Loucy (cell line): ENCODE results near the gene SYN1.

Experiments used
- H2AFZ ChIP-seq: fragments of 200-600 bp; sonication (generic); 2 replicates; pipeline ENCODE4 v1.6.0; 2016; ENCODE audit warnings: antibody characterized with exemption, mild to moderate bottlenecking, low read length, moderate library complexity
- H3F3A ChIP-seq: fragments of 200-600 bp; 2 replicates; pipeline ENCODE4 v1.6.0; 2016; ENCODE audit warnings: antibody characterized with exemption, low read depth, mild to moderate bottlenecking
- H3K27me3 ChIP-seq: fragments of 200-600 bp; sonication (generic); 2 replicates; pipeline ENCODE4 v1.6.1; 2014; ENCODE audit warnings: low read length, mild to moderate bottlenecking; ENCODE audit not compliant: insufficient read depth, poor library complexity, severe bottlenecking
- H3K36me3 ChIP-seq: fragments of 200-600 bp; sonication (generic); 2 replicates; pipeline ENCODE4 v1.6.1; 2016; ENCODE audit warnings: low read length; ENCODE audit not compliant: insufficient read depth
- H3K4me1 ChIP-seq: fragments of 200-600 bp; sonication (generic); 2 replicates; pipeline ENCODE4 v1.5.1; 2014; ENCODE audit warnings: low read length, mild to moderate bottlenecking; ENCODE audit not compliant: insufficient read depth, poor library complexity, severe bottlenecking
- H3K4me2 ChIP-seq: fragments of 200-600 bp; sonication (generic); 2 replicates; pipeline ENCODE4 v1.6.0; 2014; ENCODE audit warnings: antibody characterized with exemption, low read length, low read depth, mild to moderate bottlenecking; ENCODE audit not compliant: poor library complexity, severe bottlenecking
- H3K4me3 ChIP-seq: fragments of 200-600 bp; sonication (generic); 2 replicates; pipeline ENCODE4 v1.5.1; 2014; ENCODE audit warnings: low read length, mild to moderate bottlenecking, mixed read lengths; ENCODE audit not compliant: poor library complexity, severe bottlenecking
- H3K79me2 ChIP-seq: fragments of 200-600 bp; sonication (generic); 2 replicates; pipeline ENCODE4 v1.6.1; 2014; ENCODE audit warnings: low read length; ENCODE audit not compliant: insufficient read depth
- H3K9ac ChIP-seq: fragments of 200-600 bp; sonication (generic); 2 replicates; pipeline ENCODE4 v1.6.0; 2014; ENCODE audit warnings: mild to moderate bottlenecking, low read depth, low read length, moderate library complexity; ENCODE audit not compliant: poor library complexity, severe bottlenecking
- H3K9me2 ChIP-seq: fragments of 200-600 bp; sonication (generic); replicated peaks from 2 replicates; pipeline ENCODE4 v1.6.1; 2016; ENCODE audit warnings: low read depth, low read length, mixed read lengths
- H3K9me3 ChIP-seq: fragments of 200-600 bp; sonication (generic); 2 replicates; pipeline ENCODE4 v1.6.1; 2014; ENCODE audit warnings: mild to moderate bottlenecking, antibody characterized with exemption, low read length, low read depth; ENCODE audit not compliant: insufficient read depth
- H4K20me1 ChIP-seq: fragments of 200-600 bp; sonication (generic); 2 replicates; pipeline ENCODE4 v1.6.0; 2014; ENCODE audit warnings: antibody characterized with exemption, low read length, mild to moderate bottlenecking; ENCODE audit not compliant: insufficient read depth, poor library complexity, severe bottlenecking
- EZH2phosphoT487 ChIP-seq: fragments of 200-600 bp; IDR thresholded peaks from 2 replicates; pipeline ENCODE4 v1.6.1; 2018; ENCODE audit warnings: antibody characterized with exemption, mild to moderate bottlenecking, moderate library complexity, borderline replicate concordance
- TF ChIP-seq, protein P1 (sequence below): fragments of 200-600 bp; sonication (generic); conservative IDR thresholded peaks from 2 replicates; pipeline ENCODE4 v1.5.1; 2014; ENCODE audit warnings: mild to moderate bottlenecking, antibody characterized with exemption, low read length

The SYN1 gene

DNA sequence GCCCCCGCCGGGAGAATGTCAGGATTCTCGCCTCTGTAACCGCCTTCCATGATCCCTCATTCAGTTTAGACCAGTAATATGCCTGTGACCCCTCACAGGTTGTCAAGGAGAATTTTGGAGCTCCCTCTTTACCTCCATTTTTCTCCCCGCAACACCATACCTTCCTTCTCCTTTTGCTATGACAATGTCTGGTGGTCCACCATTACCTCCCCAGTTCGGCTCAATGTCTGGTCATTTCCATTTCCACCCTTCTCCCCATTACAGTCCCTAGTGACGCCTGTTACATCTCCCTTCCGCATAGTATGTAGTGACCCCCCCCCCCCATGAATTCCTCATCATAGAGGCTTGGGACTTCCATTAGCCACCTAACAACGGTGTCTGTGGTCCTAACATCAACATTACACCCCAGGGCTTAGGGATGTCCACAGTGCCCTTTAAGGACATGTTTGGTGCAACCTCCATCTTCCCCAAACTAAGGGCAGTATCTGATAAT, 58.0 kb downstream of the SYN1 start:
- Histone ChIP-seq H4K20me1 (peaks cover 12% of the 10 kb centered on the region), H3K9me2 (no peaks in the 10 kb centered on the region), H3K4me3 (peak overlapping the region; percentile 95), H3K4me2 (peak overlapping the region; percentile 84), H3K27me3 (no peaks in the 10 kb centered on the region), H3K9me3 (no peaks in the 10 kb centered on the region), H3K79me2 (peaks cover 34% of the 10 kb centered on the region), H3K4me1 (peaks cover 13% of the 10 kb centered on the region), H3K36me3 (peaks cover 8% of the 10 kb centered on the region; the same call in 1 of the 2 replicates), H2AFZ (no peak overlapping the region), H3F3A (no peaks in the 10 kb centered on the region), H3K9ac (peak overlapping the region; percentile 84)
- no peak for TF ChIP-seq EZH2phosphoT487
- TF ChIP-seq, protein P1, sequence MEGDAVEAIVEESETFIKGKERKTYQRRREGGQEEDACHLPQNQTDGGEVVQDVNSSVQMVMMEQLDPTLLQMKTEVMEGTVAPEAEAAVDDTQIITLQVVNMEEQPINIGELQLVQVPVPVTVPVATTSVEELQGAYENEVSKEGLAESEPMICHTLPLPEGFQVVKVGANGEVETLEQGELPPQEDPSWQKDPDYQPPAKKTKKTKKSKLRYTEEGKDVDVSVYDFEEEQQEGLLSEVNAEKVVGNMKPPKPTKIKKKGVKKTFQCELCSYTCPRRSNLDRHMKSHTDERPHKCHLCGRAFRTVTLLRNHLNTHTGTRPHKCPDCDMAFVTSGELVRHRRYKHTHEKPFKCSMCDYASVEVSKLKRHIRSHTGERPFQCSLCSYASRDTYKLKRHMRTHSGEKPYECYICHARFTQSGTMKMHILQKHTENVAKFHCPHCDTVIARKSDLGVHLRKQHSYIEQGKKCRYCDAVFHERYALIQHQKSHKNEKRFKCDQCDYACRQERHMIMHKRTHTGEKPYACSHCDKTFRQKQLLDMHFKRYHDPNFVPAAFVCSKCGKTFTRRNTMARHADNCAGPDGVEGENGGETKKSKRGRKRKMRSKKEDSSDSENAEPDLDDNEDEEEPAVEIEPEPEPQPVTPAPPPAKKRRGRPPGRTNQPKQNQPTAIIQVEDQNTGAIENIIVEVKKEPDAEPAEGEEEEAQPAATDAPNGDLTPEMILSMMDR = no peak

GRCh38 chrX:47560934-47561658, 58.6 kb downstream of the SYN1 start, which contains the start of gene ARAF:
Gene ARAF (plus strand): TSS chrX:47561205. CDS start chrX:47562968, 1,763 bp downstream.
- Histone ChIP-seq H3K36me3 (peaks cover 8% of the 10 kb centered on the region; the same call in 1 of the 2 replicates), H3F3A (no peaks in the 10 kb centered on the region), H3K27me3 (no peaks in the 10 kb centered on the region), H3K4me3 (peak within 1 kb of the TSS; percentile 95), H4K20me1 (peaks cover 12% of the 10 kb centered on the region), H3K79me2 (peaks cover 34% of the 10 kb centered on the region), H2AFZ (peak within 1 kb of the TSS; percentile 93), H3K9ac (peak within 1 kb of the TSS; percentile 84), H3K4me1 (peaks cover 17% of the 10 kb centered on the region), H3K9me2 (no peaks in the 10 kb centered on the region), H3K4me2 (peak within 1 kb of the TSS; percentile 84), H3K9me3 (no peaks in the 10 kb centered on the region)
- TF ChIP-seq, protein P1 = no peak
- TF ChIP-seq EZH2phosphoT487 = no peak

GRCh38 chrX:47560179-47560933, 59.3 kb downstream of the SYN1 start:
- H2AFZ ChIP-seq = no peak overlapping the region
- peak overlapping the region; percentile 95 for H3K4me3 ChIP-seq
- peaks cover 12% of the 10 kb centered on the region for H4K20me1 ChIP-seq
- H3K79me2 ChIP-seq = peaks cover 34% of the 10 kb centered on the region
- peak overlapping the region; percentile 66 for H3K4me2 ChIP-seq
- TF ChIP-seq, protein P1 = no peak
- H3K36me3 ChIP-seq = peaks cover 8% of the 10 kb centered on the region; the same call in 1 of the 2 replicates
- no peaks in the 10 kb centered on the region for H3K9me2 ChIP-seq
- H3K9ac ChIP-seq = peak overlapping the region; percentile 84
- no peaks in the 10 kb centered on the region for H3F3A ChIP-seq
- H3K4me1 ChIP-seq = peaks cover 22% of the 10 kb centered on the region
- H3K9me3 ChIP-seq = no peaks in the 10 kb centered on the region
- no peaks in the 10 kb centered on the region for H3K27me3 ChIP-seq
